SH-SY5Y (cell line): ENCODE data around the gene MARS1.

Source experiments
- GATA2 ChIP-seq: IDR thresholded peaks from 2 replicates; pipeline ENCODE4 v1.6.1; 2011; ENCODE audit warnings: mild to moderate bottlenecking, low read depth, low read length
- GATA3 ChIP-seq: IDR thresholded peaks from 2 replicates; pipeline ENCODE4 v1.6.1; 2011; ENCODE audit warnings: low read depth, mild to moderate bottlenecking, low read length, moderate library complexity

- no peak for TF ChIP-seq GATA2
- TF ChIP-seq GATA3: no peak
These were observed 8.3 kb upstream of the MARS1 start, which contains the start of gene ARHGAP9 for GRCh38 chr12:57479376-57480115.
